Measurements from ENCODE around the gene TMEM169. TPM values are rescaled to one million over a fixed set of nuclear protein-coding genes. Genes with fewer than 3 reads are reported as not detected.

The TMEM169 gene
- total RNA-seq, 1 donor from 2014 or later, result 20.1 TPM

DNA sequence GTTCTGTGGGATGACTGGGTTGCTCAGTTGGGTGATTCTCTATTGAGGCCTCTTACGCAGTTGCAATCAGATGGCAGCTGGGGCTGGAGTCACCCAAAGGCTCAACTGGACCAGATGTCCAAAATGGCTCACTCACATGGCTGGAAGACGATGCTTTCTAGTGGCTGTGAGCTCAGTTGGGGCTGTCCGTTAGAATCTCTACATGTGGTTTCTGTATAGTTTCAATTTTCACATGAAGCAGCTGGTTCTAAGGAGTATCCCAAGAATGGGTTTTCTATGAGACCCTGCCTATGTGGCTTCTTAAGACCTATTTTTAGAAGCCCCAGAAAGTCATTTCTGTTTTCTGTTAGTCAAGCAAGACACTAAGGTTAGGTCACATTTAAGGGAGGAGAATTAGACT lies 31.9 kb downstream of the TMEM169 start:
- Histone ChIP-seq H3K36me3 (ENCODE audit: insufficient read depth, low read length) (peaks cover 48% of the 10 kb centered on the region), H2AFZ (ENCODE audit: low read depth, low read length) (no peak overlapping the region), H4K20me1 (ENCODE audit: insufficient read depth, low read length) (peaks cover 36% of the 10 kb centered on the region), H3K9me3 (ENCODE audit: insufficient read depth, low read depth, low read length) (no peaks in the 10 kb centered on the region), H3K9ac (ENCODE audit: low read length) (no peak overlapping the region), H3K79me2 (ENCODE audit: insufficient read depth, low read length) (peaks cover 83% of the 10 kb centered on the region), H3K4me1 (ENCODE audit: insufficient read depth, low read length) (peaks cover 30% of the 10 kb centered on the region), H3K27me3 (ENCODE audit: insufficient read depth, low read length) (no peaks in the 10 kb centered on the region), H3K4me2 (ENCODE audit: low read length) (no peak overlapping the region), H3K4me3 (ENCODE audit: insufficient read depth, low read depth, low read length) (no peak overlapping the region), H3K27ac (ENCODE audit: low read depth, low read length) (no peak overlapping the region)
- Mint-ChIP-seq H3K27ac (ENCODE audit: unreplicated experiment) (no peak overlapping the region), H3K36me3 (ENCODE audit: low read depth, unreplicated experiment) (peaks cover 13% of the 10 kb centered on the region), H3K9me3 (ENCODE audit: unreplicated experiment) (no peaks in the 10 kb centered on the region), H3K4me1 (ENCODE audit: low read depth, unreplicated experiment) (peaks cover 58% of the 10 kb centered on the region), H3K4me3 (ENCODE audit: unreplicated experiment) (peak overlapping the region; percentile 1), H3K27me3 (ENCODE audit: low read depth, unreplicated experiment) (no peaks in the 10 kb centered on the region)
- no peak for TF ChIP-seq EZH2 (IDR thresholded peaks at IDR 0.05; ENCODE audit: insufficient read depth, low read length)
- TF ChIP-seq, protein P1, sequence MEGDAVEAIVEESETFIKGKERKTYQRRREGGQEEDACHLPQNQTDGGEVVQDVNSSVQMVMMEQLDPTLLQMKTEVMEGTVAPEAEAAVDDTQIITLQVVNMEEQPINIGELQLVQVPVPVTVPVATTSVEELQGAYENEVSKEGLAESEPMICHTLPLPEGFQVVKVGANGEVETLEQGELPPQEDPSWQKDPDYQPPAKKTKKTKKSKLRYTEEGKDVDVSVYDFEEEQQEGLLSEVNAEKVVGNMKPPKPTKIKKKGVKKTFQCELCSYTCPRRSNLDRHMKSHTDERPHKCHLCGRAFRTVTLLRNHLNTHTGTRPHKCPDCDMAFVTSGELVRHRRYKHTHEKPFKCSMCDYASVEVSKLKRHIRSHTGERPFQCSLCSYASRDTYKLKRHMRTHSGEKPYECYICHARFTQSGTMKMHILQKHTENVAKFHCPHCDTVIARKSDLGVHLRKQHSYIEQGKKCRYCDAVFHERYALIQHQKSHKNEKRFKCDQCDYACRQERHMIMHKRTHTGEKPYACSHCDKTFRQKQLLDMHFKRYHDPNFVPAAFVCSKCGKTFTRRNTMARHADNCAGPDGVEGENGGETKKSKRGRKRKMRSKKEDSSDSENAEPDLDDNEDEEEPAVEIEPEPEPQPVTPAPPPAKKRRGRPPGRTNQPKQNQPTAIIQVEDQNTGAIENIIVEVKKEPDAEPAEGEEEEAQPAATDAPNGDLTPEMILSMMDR (IDR thresholded peaks at IDR 0.05; ENCODE audit: insufficient read depth, low read depth, low read length), result no peak
- DNase-seq (ENCODE audit: low read depth) (no peak), FAIRE-seq (no peak)

DNA sequence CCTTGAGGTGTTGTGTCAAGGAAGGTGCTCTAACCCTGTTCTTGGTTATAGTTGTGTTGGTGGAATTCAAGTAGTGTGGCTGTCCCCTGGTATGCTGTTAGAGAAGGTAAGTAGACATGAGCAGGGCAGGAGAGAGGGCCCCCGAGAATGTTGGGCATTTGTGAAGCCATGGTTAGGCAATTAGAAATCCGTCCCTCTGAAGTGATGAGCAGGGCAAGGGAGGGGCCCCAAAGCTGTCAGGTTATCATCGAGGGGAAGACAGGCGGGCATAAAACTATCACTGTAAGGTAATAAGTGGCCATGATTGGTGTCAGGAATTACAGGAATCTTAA lies 32.6 kb downstream of the TMEM169 start:
- TF ChIP-seq EZH2 (IDR thresholded peaks at IDR 0.05; ENCODE audit: insufficient read depth, low read length), result no peak
- TF ChIP-seq, protein P1 (IDR thresholded peaks at IDR 0.05; ENCODE audit: insufficient read depth, low read depth, low read length), result no peak
- H3K4me3 Mint-ChIP-seq (ENCODE audit: unreplicated experiment), result peak overlapping the region; percentile 70
- H3K9ac ChIP-seq (ENCODE audit: low read length), result no peak overlapping the region
- H3K4me3 ChIP-seq (ENCODE audit: insufficient read depth, low read depth, low read length), result no peak overlapping the region
- H3K27ac ChIP-seq (ENCODE audit: low read depth, low read length), result no peak overlapping the region
- peaks cover 39% of the 10 kb centered on the region for H4K20me1 ChIP-seq (ENCODE audit: insufficient read depth, low read length)
- peaks cover 15% of the 10 kb centered on the region for H3K36me3 Mint-ChIP-seq (ENCODE audit: low read depth, unreplicated experiment)
- H3K27me3 ChIP-seq (ENCODE audit: insufficient read depth, low read length), result no peaks in the 10 kb centered on the region
- peaks cover 28% of the 10 kb centered on the region for H3K4me1 ChIP-seq (ENCODE audit: insufficient read depth, low read length)
- peak overlapping the region; percentile 20 for H3K4me2 ChIP-seq (ENCODE audit: low read length)
- no peak overlapping the region for H2AFZ ChIP-seq (ENCODE audit: low read depth, low read length)
- peak overlapping the region; percentile 98 for H3K27ac Mint-ChIP-seq (ENCODE audit: unreplicated experiment)
- DNase-seq (ENCODE audit: low read depth), result no peak
- no peak for FAIRE-seq
- H3K9me3 ChIP-seq (ENCODE audit: insufficient read depth, low read depth, low read length), result no peaks in the 10 kb centered on the region
- peaks cover 88% of the 10 kb centered on the region for H3K79me2 ChIP-seq (ENCODE audit: insufficient read depth, low read length)
- peaks cover 55% of the 10 kb centered on the region for H3K36me3 ChIP-seq (ENCODE audit: insufficient read depth, low read length)
- H3K4me1 Mint-ChIP-seq (ENCODE audit: low read depth, unreplicated experiment), result peaks cover 61% of the 10 kb centered on the region
- H3K9me3 Mint-ChIP-seq (ENCODE audit: unreplicated experiment), result no peaks in the 10 kb centered on the region
- no peaks in the 10 kb centered on the region for H3K27me3 Mint-ChIP-seq (ENCODE audit: low read depth, unreplicated experiment)

DNA sequence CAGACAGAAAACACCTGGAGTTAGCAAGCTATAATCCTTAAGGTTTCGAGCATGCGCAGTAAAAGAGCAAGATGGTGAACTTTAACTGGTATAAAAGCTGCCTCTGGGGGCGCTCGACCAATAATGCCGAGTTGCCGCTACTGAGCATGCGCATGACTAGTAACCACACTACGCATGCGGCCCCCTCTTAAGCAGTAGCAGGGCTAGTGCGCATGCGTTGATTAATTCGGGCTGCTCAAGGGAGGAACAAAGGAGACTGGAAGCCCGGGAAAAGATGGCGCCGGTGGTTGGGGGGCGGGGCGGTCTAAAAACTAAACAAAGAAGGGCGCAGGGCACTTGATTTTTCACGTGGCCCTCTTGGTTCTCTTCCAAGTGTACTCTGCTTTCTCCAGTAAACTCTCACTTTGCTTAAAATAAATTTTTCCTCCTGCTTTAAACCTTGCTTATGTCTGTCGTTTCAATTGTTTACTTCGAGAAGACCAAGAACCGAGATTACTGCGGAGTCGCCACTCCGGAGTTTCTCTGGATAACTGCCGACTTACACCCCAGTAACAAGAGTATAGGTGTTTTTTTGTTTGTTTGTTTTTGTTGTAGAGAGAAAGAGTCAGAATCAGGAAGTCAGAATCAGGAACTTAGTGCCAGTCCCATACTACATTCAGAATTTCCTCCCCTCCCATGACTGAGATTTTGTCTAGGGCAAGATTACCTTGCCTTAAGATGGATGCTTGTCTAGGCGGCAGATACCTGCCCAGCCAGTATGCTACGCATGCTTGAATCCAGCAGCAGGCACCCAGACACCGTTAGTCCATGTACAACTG lies 33.2 kb downstream of the TMEM169 start:
- FAIRE-seq (peak; percentile 62), DNase-seq (ENCODE audit: low read depth) (peak; percentile 91)
- Mint-ChIP-seq H3K36me3 (ENCODE audit: low read depth, unreplicated experiment) (peaks cover 17% of the 10 kb centered on the region), H3K4me1 (ENCODE audit: low read depth, unreplicated experiment) (peaks cover 61% of the 10 kb centered on the region), H3K27ac (ENCODE audit: unreplicated experiment) (peak overlapping the region; percentile 98), H3K4me3 (ENCODE audit: unreplicated experiment) (peak overlapping the region; percentile 80), H3K9me3 (ENCODE audit: unreplicated experiment) (no peaks in the 10 kb centered on the region), H3K27me3 (ENCODE audit: low read depth, unreplicated experiment) (no peaks in the 10 kb centered on the region)
- H4K20me1 ChIP-seq (ENCODE audit: insufficient read depth, low read length), result peaks cover 41% of the 10 kb centered on the region
- H3K9ac ChIP-seq (ENCODE audit: low read length), result peak overlapping the region; percentile 94
- peaks cover 88% of the 10 kb centered on the region for H3K79me2 ChIP-seq (ENCODE audit: insufficient read depth, low read length)
- TF ChIP-seq EZH2 (IDR thresholded peaks at IDR 0.05; ENCODE audit: insufficient read depth, low read length), result no peak
- TF ChIP-seq, protein P1 (IDR thresholded peaks at IDR 0.05; ENCODE audit: insufficient read depth, low read depth, low read length), result peak; percentile 99
- peak overlapping the region; percentile 95 for H3K27ac ChIP-seq (ENCODE audit: low read depth, low read length)
- peaks cover 60% of the 10 kb centered on the region for H3K36me3 ChIP-seq (ENCODE audit: insufficient read depth, low read length)
- peaks cover 28% of the 10 kb centered on the region for H3K4me1 ChIP-seq (ENCODE audit: insufficient read depth, low read length)
- peak overlapping the region; percentile 62 for H2AFZ ChIP-seq (ENCODE audit: low read depth, low read length)
- peak overlapping the region; percentile 57 for H3K4me3 ChIP-seq (ENCODE audit: insufficient read depth, low read depth, low read length)
- H3K27me3 ChIP-seq (ENCODE audit: insufficient read depth, low read length), result no peaks in the 10 kb centered on the region
- H3K4me2 ChIP-seq (ENCODE audit: low read length), result peak overlapping the region; percentile 91
- H3K9me3 ChIP-seq (ENCODE audit: insufficient read depth, low read depth, low read length), result no peaks in the 10 kb centered on the region
